Keratinocyte (primary cell): ENCODE data around the gene ADAMTSL1. TPM values are rescaled to one million over a fixed set of nuclear protein-coding genes. Genes with fewer than 3 reads are reported as not detected.

ENCODE experiments used
- DNase-seq: peaks from one replicate; pipeline ENCODE4 v3.0.0-alpha.2; 2011; ENCODE audit warnings: low read depth, missing footprints, low spot score
- FAIRE-seq: peaks from 2 replicates; lab custom pipeline; 2011; peaks lifted over from hg19 to GRCh38; lab: Jason Lieb, UNC
- H2AFZ ChIP-seq: 2 replicates; pipeline ENCODE4 v1.6.0; 2012; ENCODE audit warnings: low read length, control low read depth, inconsistent platforms; ENCODE audit not compliant: control insufficient read depth
- H3K27ac ChIP-seq: 2 replicates; pipeline ENCODE4 v1.5.1; 2011; ENCODE audit warnings: low read length; ENCODE audit not compliant: control insufficient read depth, insufficient read depth
- H3K27me3 ChIP-seq: 3 replicates; pipeline ENCODE4 v1.6.0; 2011; ENCODE audit warnings: low read length; ENCODE audit not compliant: control insufficient read depth, insufficient read depth; ENCODE audit errors: extremely low read depth
- H3K36me3 ChIP-seq, 2 experiments: 2 replicates in 1 of 2; 3 replicates in 1 of 2; pipeline ENCODE4 v1.5.1; 2011; ENCODE audit warnings: low read length in 2 of 2, mild to moderate bottlenecking in 1 of 2; ENCODE audit not compliant: control insufficient read depth in 2 of 2, insufficient read depth in 2 of 2; ENCODE audit errors: extremely low read depth in 1 of 2
- H3K4me1 ChIP-seq: 3 replicates; pipeline ENCODE4 v1.5.1; 2011; ENCODE audit warnings: low read length; ENCODE audit not compliant: control insufficient read depth, insufficient read depth; ENCODE audit errors: extremely low read depth
- H3K4me2 ChIP-seq: 3 replicates; pipeline ENCODE4 v1.6.0; 2011; ENCODE audit warnings: low read depth, low read length; ENCODE audit not compliant: control insufficient read depth, insufficient read depth; ENCODE audit errors: extremely low read depth
- H3K4me3 ChIP-seq, 3 experiments: fragments of 200-600 bp in 1 of 3; sonication (generic) in 1 of 3; 2 replicates in 2 of 3; 3 replicates in 1 of 3; pipeline ENCODE4 v1.5.1; 2011 to 2016; ENCODE audit warnings: low read length in 3 of 3, mild to moderate bottlenecking in 3 of 3, control low read depth in 2 of 3, inconsistent platforms in 1 of 3, low read depth in 1 of 3, mixed read lengths in 1 of 3, mixed run types in 1 of 3, moderate library complexity in 1 of 3; ENCODE audit not compliant: control insufficient read depth in 2 of 3, insufficient read depth in 2 of 3; ENCODE audit errors: extremely low read depth in 1 of 3
- H3K79me2 ChIP-seq: 2 replicates; pipeline ENCODE4 v1.6.0; 2012; ENCODE audit warnings: low read length; ENCODE audit not compliant: control insufficient read depth, insufficient read depth
- H3K9ac ChIP-seq: 3 replicates; pipeline ENCODE4 v1.6.0; 2011; ENCODE audit warnings: low read length; ENCODE audit not compliant: control insufficient read depth, insufficient read depth; ENCODE audit errors: extremely low read depth
- H3K9me1 ChIP-seq: 3 replicates; pipeline ENCODE4 v1.6.0; 2011; ENCODE audit warnings: low read length; ENCODE audit not compliant: control insufficient read depth, insufficient read depth; ENCODE audit errors: extremely low read depth
- H3K9me3 ChIP-seq: 2 replicates; pipeline ENCODE4 v1.5.1; 2012; ENCODE audit warnings: low read depth, low read length; ENCODE audit not compliant: control insufficient read depth
- H4K20me1 ChIP-seq: 3 replicates; pipeline ENCODE4 v1.6.0; 2011; ENCODE audit warnings: low read length; ENCODE audit not compliant: control insufficient read depth, insufficient read depth; ENCODE audit errors: extremely low read depth
- EZH2 ChIP-seq: IDR thresholded peaks from one replicate; pipeline ENCODE4 v1.6.1; 2012; ENCODE audit warnings: inconsistent platforms, mild to moderate bottlenecking, low read length, moderate library complexity
- dilution Hi-C: fragments of 300-500 bp; cut with MboI; formaldehyde crosslinking; loops from one replicate; pipeline ENCODE4 v1.7.0; 2020; ENCODE audit warnings: low sequenced_read_pairs; ENCODE audit not compliant: extremely low pct_ligation_motif_present
- polyA plus RNA-seq, 5 experiments: library from polyadenylated mRNA; depleted of rRNA in 3 of 5; stranded (reverse) in 3 of 5; stranded (forward) in 1 of 5; unstranded in 1 of 5; fragments of >200 nt; gene quantifications; 1 replicate in 1 of 5; 2 replicates in 3 of 5; 3 replicates in 1 of 5; pipeline versions ENCODE4 v1.2.1 to v1.2.3, GENCODE V29; 2011 to 2012; ENCODE audit warnings: missing spikeins in 2 of 5, low read depth in 1 of 5, low replicate concordance in 1 of 5
- TF ChIP-seq, protein P1 (sequence below), 3 experiments: IDR thresholded peaks in 1 of 3; conservative IDR thresholded peaks in 1 of 3; optimal IDR thresholded peaks in 1 of 3; 2 replicates in 2 of 3; 3 replicates in 1 of 3; pipeline versions ENCODE3 to v1.5.1; 2011; ENCODE audit warnings: low read length in 3 of 3, mild to moderate bottlenecking in 3 of 3, moderate library complexity in 2 of 3, control low read depth in 1 of 3, inconsistent platforms in 1 of 3; ENCODE audit not compliant: insufficient read depth in 2 of 3; ENCODE audit errors: extremely low read depth in 1 of 3

ADAMTSL1 gene
- polyA plus RNA-seq, 1 donor (not counting 4 experiments of a cell fraction or from before 2014, with no cell fraction given) = 1.1 TPM

- Histone ChIP-seq H3K27ac (no peak overlapping the region), H3K9me3 (no peaks in the 10 kb centered on the region), H3K36me3 (no peaks in the 10 kb centered on the region), H3K9ac (no peak overlapping the region), H2AFZ (no peak overlapping the region), H3K4me2 (no peak overlapping the region), H3K4me3 (no peak overlapping the region), H3K79me2 (no peaks in the 10 kb centered on the region), H3K27me3 (no peaks in the 10 kb centered on the region), H4K20me1 (no peaks in the 10 kb centered on the region), H3K4me1 (no peaks in the 10 kb centered on the region), H3K9me1 (no peaks in the 10 kb centered on the region)
- no peak for FAIRE-seq
- dilution Hi-C loops = no loop called here
- DNase-seq = no peak
- no peak for TF ChIP-seq EZH2
- TF ChIP-seq, protein P1, sequence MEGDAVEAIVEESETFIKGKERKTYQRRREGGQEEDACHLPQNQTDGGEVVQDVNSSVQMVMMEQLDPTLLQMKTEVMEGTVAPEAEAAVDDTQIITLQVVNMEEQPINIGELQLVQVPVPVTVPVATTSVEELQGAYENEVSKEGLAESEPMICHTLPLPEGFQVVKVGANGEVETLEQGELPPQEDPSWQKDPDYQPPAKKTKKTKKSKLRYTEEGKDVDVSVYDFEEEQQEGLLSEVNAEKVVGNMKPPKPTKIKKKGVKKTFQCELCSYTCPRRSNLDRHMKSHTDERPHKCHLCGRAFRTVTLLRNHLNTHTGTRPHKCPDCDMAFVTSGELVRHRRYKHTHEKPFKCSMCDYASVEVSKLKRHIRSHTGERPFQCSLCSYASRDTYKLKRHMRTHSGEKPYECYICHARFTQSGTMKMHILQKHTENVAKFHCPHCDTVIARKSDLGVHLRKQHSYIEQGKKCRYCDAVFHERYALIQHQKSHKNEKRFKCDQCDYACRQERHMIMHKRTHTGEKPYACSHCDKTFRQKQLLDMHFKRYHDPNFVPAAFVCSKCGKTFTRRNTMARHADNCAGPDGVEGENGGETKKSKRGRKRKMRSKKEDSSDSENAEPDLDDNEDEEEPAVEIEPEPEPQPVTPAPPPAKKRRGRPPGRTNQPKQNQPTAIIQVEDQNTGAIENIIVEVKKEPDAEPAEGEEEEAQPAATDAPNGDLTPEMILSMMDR (optimal IDR thresholded peaks at IDR 0.05 in 1 of 3, IDR thresholded peaks at IDR 0.05 in 1 of 3, conservative IDR thresholded peaks at IDR 0.05 in 1 of 3; ENCODE audit: extremely low read depth in 1 of 3, insufficient read depth in 2 of 3, low read length in 3 of 3) = no peak
Observed at GRCh38 chr9:18673179-18673578, 199.2 kb downstream of the ADAMTSL1 start.

GRCh38 chr9:18675332-18675731 is 201.4 kb downstream of the ADAMTSL1 start:
- no peaks in the 10 kb centered on the region for H3K79me2 ChIP-seq
- H3K9me3 ChIP-seq = no peaks in the 10 kb centered on the region
- H3K4me1 ChIP-seq = no peaks in the 10 kb centered on the region
- H3K4me2 ChIP-seq = no peak overlapping the region
- TF ChIP-seq, protein P1 (optimal IDR thresholded peaks at IDR 0.05 in 1 of 3, IDR thresholded peaks at IDR 0.05 in 1 of 3, conservative IDR thresholded peaks at IDR 0.05 in 1 of 3; ENCODE audit: extremely low read depth in 1 of 3, insufficient read depth in 2 of 3, low read length in 3 of 3) = no peak
- no peak for TF ChIP-seq EZH2
- no peak overlapping the region for H3K27ac ChIP-seq
- dilution Hi-C loops = no loop called here
- no peaks in the 10 kb centered on the region for H3K36me3 ChIP-seq
- H3K9ac ChIP-seq = no peak overlapping the region
- no peaks in the 10 kb centered on the region for H3K27me3 ChIP-seq
- H3K4me3 ChIP-seq = no peak overlapping the region
- DNase-seq = no peak
- no peaks in the 10 kb centered on the region for H4K20me1 ChIP-seq
- H3K9me1 ChIP-seq = no peaks in the 10 kb centered on the region
- FAIRE-seq = no peak
- H2AFZ ChIP-seq = no peak overlapping the region
